Pancreas (tissue), 10 donors: ENCODE data around the gene TMEM81. TPM values are rescaled to one million over a fixed set of nuclear protein-coding genes. Genes with fewer than 3 reads are reported as not detected.

ENCODE experiments used
- ATAC-seq, 4 donors: fragments of 200-7000 bp; cut with Tn5 transposase; one replicate each; pipeline versions ENCODE4 v1.8.0 to v1.9.1; 2020; ENCODE audit warnings: mild to moderate bottlenecking in 4 of 4, moderate library complexity in 4 of 4
- DNase-seq, 6 donors: peaks; one replicate each; pipeline ENCODE4 v3.0.0-alpha.2; 2020
- FAIRE-seq: peaks from 2 replicates; lab custom pipeline; 2012; peaks lifted over from hg19 to GRCh38; lab: Jason Lieb, UNC
- H3K27ac ChIP-seq, 4 donors: fragments of 200-600 bp; sonication (generic); 1 replicate in 3 of 4; 2 replicates in 1 of 4; pipeline versions ENCODE4 v1.5.0 to v1.8.0; 2020
- H3K27me3 ChIP-seq, 4 donors: fragments of 200-600 bp; one replicate each; pipeline ENCODE4 v1.8.0; 2021
- H3K36me3 ChIP-seq, 3 donors: fragments of 200-600 bp; sonication (generic) in 1 of 3; one replicate each; pipeline versions ENCODE4 v1.5.0 to v1.8.0; 2020 to 2021
- H3K4me1 ChIP-seq, 3 donors: fragments of 200-600 bp; one replicate each; pipeline ENCODE4 v1.8.0; 2021
- H3K4me3 ChIP-seq, 4 donors: fragments of 200-600 bp; sonication (generic) in 2 of 4; one replicate each; pipeline versions ENCODE4 v1.5.0 to v1.8.0; 2020 to 2021
- H3K9me3 ChIP-seq, 4 donors: fragments of 200-600 bp; one replicate each; pipeline ENCODE4 v1.8.0; 2021
- WGBS, 2 donors: extraction: QIAGEN DNeasy Blood & Tissue Kit; methylation state at CpG; one replicate each; pipeline ENCODE4 v1.1.7; 2013; 5-methylcytosine and 5-hydroxymethylcytosine counted together
- intact Hi-C, 3 donors: fragments of 100-400 bp; cut with DNase I; formaldehyde crosslinking; loops; one replicate each; pipeline versions ENCODE4 v1.11.1 to v1.14.2; 2022
- polyA plus RNA-seq, 2 donors: library from polyadenylated mRNA; stranded (reverse); fragments of 200-250 nt; gene quantifications; one replicate each; pipeline ENCODE4 v1.2.3, GENCODE V29; 2013
- total RNA-seq, 6 donors: library from RNA; stranded (reverse); fragmentation: NEBNext Ultra II Directional in 4 of 6; extraction: Animal tissue kit (Norgen Biotek cat#: 25700) in 4 of 6; gene quantifications; one replicate each; pipeline versions ENCODE4 v1.2.1 to v1.2.4, GENCODE V29; 2021 to 2023
- TF ChIP-seq, protein P1 (sequence below), 4 donors: fragments of 200-600 bp; sonication (generic) in 3 of 4; IDR thresholded peaks; one replicate each; pipeline versions ENCODE4 v1.5.0 to v1.8.0; 2021; ENCODE audit warnings: antibody characterized with exemption in 4 of 4
- donor health status: healthy with polysubstance abuse.
- donor health status: DM: no; HTN: no; CAD: no; lungs with moderate emphysema.
- donor health status: DM: no; HTN: no; CAD: no.
- donor health status: control.
- donor health status: control.
- donor health status: Bipolar disorder and iron deficiency.
- donor health status: DM: yes; HTN: yes; CAD: no.
- donor health status: DM: no; HTN: no; CAD: no.
- donor health status: DM: no; HTN: no; CAD: no.
- donor health status: DM: yes; HTN: yes; CAD: no.

The TMEM81 gene
- total and polyA plus RNA-seq, 8 donors: 0.67 to 2.5 (median 1.2) TPM

DNA sequence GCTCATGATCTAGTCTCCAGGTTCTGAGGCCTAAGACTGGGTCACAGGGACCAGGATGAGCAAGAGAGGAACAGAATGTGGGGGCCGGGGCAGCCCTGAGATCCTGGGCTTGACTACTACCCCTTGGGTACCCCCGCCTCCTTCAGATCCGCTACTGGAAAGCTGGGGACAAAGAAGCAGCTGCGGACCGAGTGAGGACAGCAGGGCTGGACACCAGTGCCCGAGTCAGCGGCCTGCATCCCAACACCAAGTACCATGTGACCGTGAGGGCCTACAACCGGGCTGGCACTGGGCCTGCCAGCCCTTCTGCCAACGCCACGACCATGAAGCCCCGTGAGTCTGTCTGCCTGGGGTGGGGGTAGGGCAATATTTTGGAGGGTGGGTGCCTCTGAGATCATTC lies 12.5 kb downstream of the TMEM81 start:
- no peak for FAIRE-seq
- Histone ChIP-seq H3K27ac (no peak overlapping the region), H3K9me3 (no peaks in the 10 kb centered on the region), H3K4me3 (no peak overlapping the region), H3K27me3 (no peaks in the 10 kb centered on the region), H3K36me3 (no peaks in the 10 kb centered on the region), H3K4me1 (no peaks in the 10 kb centered on the region)
- TF ChIP-seq, protein P1, sequence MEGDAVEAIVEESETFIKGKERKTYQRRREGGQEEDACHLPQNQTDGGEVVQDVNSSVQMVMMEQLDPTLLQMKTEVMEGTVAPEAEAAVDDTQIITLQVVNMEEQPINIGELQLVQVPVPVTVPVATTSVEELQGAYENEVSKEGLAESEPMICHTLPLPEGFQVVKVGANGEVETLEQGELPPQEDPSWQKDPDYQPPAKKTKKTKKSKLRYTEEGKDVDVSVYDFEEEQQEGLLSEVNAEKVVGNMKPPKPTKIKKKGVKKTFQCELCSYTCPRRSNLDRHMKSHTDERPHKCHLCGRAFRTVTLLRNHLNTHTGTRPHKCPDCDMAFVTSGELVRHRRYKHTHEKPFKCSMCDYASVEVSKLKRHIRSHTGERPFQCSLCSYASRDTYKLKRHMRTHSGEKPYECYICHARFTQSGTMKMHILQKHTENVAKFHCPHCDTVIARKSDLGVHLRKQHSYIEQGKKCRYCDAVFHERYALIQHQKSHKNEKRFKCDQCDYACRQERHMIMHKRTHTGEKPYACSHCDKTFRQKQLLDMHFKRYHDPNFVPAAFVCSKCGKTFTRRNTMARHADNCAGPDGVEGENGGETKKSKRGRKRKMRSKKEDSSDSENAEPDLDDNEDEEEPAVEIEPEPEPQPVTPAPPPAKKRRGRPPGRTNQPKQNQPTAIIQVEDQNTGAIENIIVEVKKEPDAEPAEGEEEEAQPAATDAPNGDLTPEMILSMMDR (IDR thresholded peaks at IDR 0.05): no peak
- 79 to 82% methylated on average over 12 of the region's 12 CpGs for WGBS, 2 donors
- no peak for ATAC-seq
- DNase-seq: peak in 1 of 6 donors; percentile 39
- intact Hi-C loops: no loop called here

DNA sequence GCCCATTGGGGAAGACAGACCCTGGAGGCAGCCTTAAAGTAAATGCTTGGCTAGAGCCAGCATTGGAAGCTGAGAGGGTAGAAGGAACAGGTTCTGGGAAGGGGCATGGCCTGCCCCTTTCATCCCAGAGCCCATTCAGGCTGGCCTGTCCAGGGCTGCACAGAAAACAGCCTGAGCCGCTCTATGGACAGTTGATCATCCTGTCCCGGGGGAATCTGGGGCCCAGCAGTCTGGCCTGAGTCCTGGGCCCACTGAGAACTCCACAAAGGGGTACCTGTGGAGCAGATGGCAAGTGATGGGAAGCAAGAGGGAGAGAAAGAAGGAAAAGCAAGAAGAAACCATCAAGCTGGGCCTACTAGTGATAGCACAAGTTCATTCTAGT lies 13.2 kb downstream of the TMEM81 start:
- TF ChIP-seq, protein P1 (IDR thresholded peaks at IDR 0.05): no peak

DNA sequence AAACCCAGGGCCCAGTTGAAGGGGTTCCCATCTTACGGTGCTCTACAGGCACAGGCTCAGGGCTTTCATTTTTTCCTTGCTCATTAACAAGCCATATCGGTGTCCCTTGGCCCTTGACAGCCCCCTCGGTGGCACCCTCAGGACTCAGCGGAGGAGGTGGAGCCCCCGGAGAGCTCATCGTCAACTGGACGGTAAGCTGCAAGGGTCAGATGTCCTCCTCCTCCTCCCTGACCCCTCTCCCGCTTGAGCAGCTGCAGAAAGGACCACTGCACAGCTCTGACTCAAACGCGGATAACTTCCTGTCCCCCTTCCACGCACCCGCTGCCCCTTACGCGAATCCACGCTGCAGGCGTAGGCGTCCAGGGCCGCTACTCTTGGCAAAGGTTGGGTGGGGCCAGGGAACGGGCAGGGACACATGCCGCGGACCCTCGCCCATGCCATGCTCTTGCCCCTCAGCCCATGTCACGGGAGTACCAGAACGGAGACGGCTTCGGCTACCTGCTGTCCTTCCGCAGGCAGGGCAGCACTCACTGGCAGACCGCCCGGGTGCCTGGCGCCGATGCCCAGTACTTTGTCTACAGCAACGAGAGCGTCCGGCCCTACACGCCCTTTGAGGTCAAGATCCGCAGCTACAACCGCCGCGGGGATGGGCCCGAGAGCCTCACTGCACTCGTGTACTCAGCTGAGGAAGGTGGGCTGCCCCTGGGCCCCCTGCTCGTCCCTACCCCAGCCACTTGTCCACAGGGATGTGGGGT lies 14.7 kb downstream of the TMEM81 start:
- H3K36me3 ChIP-seq: no peaks in the 10 kb centered on the region
- no peak for ATAC-seq

More for the DNA sequence above, 13.2 kb downstream of the TMEM81 start:
- H3K27me3 ChIP-seq: no peaks in the 10 kb centered on the region
- intact Hi-C loops: no loop called here
- 79 to 81% methylated on average over 2 of the region's 2 CpGs for WGBS, 2 donors
- no peak for ATAC-seq
- no peak for DNase-seq
- H3K9me3 ChIP-seq: no peaks in the 10 kb centered on the region
- FAIRE-seq: no peak
- no peaks in the 10 kb centered on the region for H3K4me1 ChIP-seq
- no peak overlapping the region for H3K4me3 ChIP-seq
- no peaks in the 10 kb centered on the region for H3K36me3 ChIP-seq
- no peak overlapping the region for H3K27ac ChIP-seq

DNA sequence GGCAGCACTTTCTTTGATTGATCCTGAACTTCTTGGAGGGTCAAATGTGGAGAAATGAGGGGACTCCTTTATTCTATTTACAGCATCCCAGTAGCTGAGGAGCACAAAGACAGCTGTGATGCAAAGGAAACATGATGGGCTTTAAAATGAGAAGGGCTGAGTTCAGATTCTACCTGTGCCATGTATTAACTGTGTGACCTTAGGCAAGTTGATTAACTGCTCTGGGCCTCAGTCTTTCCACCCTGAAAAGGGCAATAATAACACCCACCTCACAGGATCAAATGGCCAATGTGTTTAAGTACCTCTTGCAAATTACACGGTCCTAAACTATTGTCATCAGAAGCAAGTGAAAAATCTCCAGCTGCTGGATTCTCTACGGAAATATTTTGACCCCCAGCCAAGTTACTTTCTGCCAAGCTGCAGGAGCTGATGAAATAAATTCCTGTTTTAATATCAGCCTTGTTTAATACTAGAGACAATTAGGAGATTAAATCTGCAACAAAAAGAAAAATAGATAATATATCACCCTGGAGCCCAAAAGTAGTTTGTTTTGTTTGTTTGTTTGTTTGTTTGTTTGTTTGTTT lies 15.7 kb downstream of the TMEM81 start:
- TF ChIP-seq, protein P1 (IDR thresholded peaks at IDR 0.05): no peak
- no peaks in the 10 kb centered on the region for H3K36me3 ChIP-seq
- no peaks in the 10 kb centered on the region for H3K4me1 ChIP-seq
- H3K27me3 ChIP-seq: no peaks in the 10 kb centered on the region
- no peak overlapping the region for H3K27ac ChIP-seq
- H3K4me3 ChIP-seq: no peak overlapping the region
- WGBS, 2 donors: 7% methylated on average over 2 of the region's 2 CpGs
- ATAC-seq: peak in 1 of 4 donors; percentile 25
- FAIRE-seq: no peak
- intact Hi-C loops: no loop called here
- no peaks in the 10 kb centered on the region for H3K9me3 ChIP-seq
- no peak for DNase-seq

More for the DNA sequence above, 14.7 kb downstream of the TMEM81 start:
- H3K9me3 ChIP-seq: no peaks in the 10 kb centered on the region
- no peak overlapping the region for H3K4me3 ChIP-seq
- no peaks in the 10 kb centered on the region for H3K27me3 ChIP-seq
- TF ChIP-seq, protein P1 (IDR thresholded peaks at IDR 0.05): no peak
- H3K27ac ChIP-seq: no peak overlapping the region
- no peak for FAIRE-seq
- DNase-seq: peak in 1 of 6 donors; percentile 38
- intact Hi-C loops: no loop called here
- 81 to 89% methylated on average over 42 of the region's 42 CpGs for WGBS, 2 donors
- no peaks in the 10 kb centered on the region for H3K4me1 ChIP-seq

DNA sequence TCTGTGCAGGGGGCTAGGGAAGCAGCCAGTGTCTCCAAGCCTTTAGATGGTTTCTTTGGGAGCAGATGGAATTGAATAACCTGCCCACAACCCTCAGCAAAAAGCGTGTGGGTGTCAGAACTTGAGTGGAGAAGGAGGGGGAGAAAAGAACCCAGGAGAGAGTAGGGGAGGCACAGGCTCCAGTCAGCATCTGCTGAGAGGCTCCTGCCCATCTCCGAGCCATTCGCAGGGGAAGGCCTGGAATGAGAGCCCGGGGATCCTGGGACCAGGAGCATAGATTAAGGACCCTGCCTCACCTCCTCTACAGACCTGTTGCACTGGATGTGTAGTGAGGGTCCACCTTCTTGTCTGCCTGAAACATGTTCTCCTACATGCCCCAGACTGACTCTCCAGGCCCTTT lies 16.3 kb downstream of the TMEM81 start:
- no peak for FAIRE-seq
- 83 to 91% methylated on average over 4 of the region's 4 CpGs for WGBS, 2 donors
- intact Hi-C loops: no loop called here

More for the DNA sequence above, 16.3 kb downstream of the TMEM81 start:
- ATAC-seq (no peak), DNase-seq (no peak)
- Histone ChIP-seq H3K27me3 (no peaks in the 10 kb centered on the region), H3K36me3 (no peaks in the 10 kb centered on the region), H3K4me1 (no peaks in the 10 kb centered on the region), H3K4me3 (no peak overlapping the region), H3K9me3 (no peaks in the 10 kb centered on the region), H3K27ac (no peak overlapping the region)
- TF ChIP-seq, protein P1 (IDR thresholded peaks at IDR 0.05): no peak
